Endodermal cell (in vitro differentiated cells): ENCODE results near the gene ARID3B. TPM values are rescaled to one million over a fixed set of nuclear protein-coding genes. Genes with fewer than 3 reads are reported as not detected.

Source experiments
- DNase-seq: peaks from one replicate; pipeline ENCODE4 v3.0.0-alpha.2; 2017
- H3K27ac ChIP-seq: 2 replicates; pipeline ENCODE4 v1.5.1; 2013; ENCODE audit warnings: mild to moderate bottlenecking, low read depth, low read length, moderate library complexity
- H3K27me3 ChIP-seq: 2 replicates; pipeline ENCODE4 v1.6.1; 2013; ENCODE audit warnings: mild to moderate bottlenecking, low read length, moderate library complexity; ENCODE audit not compliant: insufficient read depth, control insufficient read depth, poor library complexity, severe bottlenecking
- H3K36me3 ChIP-seq: 2 replicates; pipeline ENCODE4 v1.7.0; 2013; ENCODE audit warnings: mild to moderate bottlenecking, low read length, moderate library complexity; ENCODE audit not compliant: control insufficient read depth, insufficient read depth
- H3K4me1 ChIP-seq: one replicate; pipeline ENCODE4 v1.7.0; 2013; ENCODE audit warnings: low read length; ENCODE audit not compliant: control insufficient read depth, insufficient read depth
- H3K4me3 ChIP-seq: 2 replicates; pipeline ENCODE4 v1.5.1; 2013; ENCODE audit warnings: mild to moderate bottlenecking, low read length, moderate library complexity
- H3K9ac ChIP-seq: 2 replicates; pipeline ENCODE4 v1.6.1; 2013; ENCODE audit warnings: mild to moderate bottlenecking, low read length, moderate library complexity; ENCODE audit not compliant: poor library complexity, severe bottlenecking; ENCODE audit errors: extremely low read depth
- H3K9me3 ChIP-seq: 2 replicates; pipeline ENCODE4 v1.6.1; 2013; ENCODE audit warnings: mild to moderate bottlenecking, low read length, moderate library complexity; ENCODE audit not compliant: control insufficient read depth
- H3K27ac Mint-ChIP-seq: 2 replicates; pipeline ENCODE4 v1.8.0; 2020; ENCODE audit warnings: mixed read lengths
- H3K27me3 Mint-ChIP-seq: 2 replicates; pipeline ENCODE4 v1.8.0; 2021; ENCODE audit warnings: mild to moderate bottlenecking, mixed read lengths; ENCODE audit not compliant: insufficient read depth
- H3K36me3 Mint-ChIP-seq: 2 replicates; pipeline ENCODE4 v1.8.0; 2020; ENCODE audit warnings: low read depth, mixed read lengths
- H3K4me1 Mint-ChIP-seq: 2 replicates; pipeline ENCODE4 v1.8.0; 2020; ENCODE audit warnings: mixed read lengths
- H3K4me3 Mint-ChIP-seq: 2 replicates; pipeline ENCODE4 v1.8.0; 2020; ENCODE audit warnings: mild to moderate bottlenecking, moderate library complexity, mixed read lengths
- H3K9me3 Mint-ChIP-seq: 2 replicates; pipeline ENCODE4 v1.8.0; 2020; ENCODE audit warnings: mild to moderate bottlenecking, mixed read lengths
- CTCF ChIP-seq: fragments of 200-600 bp; sonication (generic); conservative IDR thresholded peaks from 2 replicates; pipeline ENCODE4 v1.5.0; 2021; ENCODE audit warnings: antibody characterized with exemption, mild to moderate bottlenecking
- WGBS, 2 experiments: methylation state at CpG; one replicate each; pipeline versions ENCODE4 v1.1.5 to v1.1.7; 2013; ENCODE audit warnings: missing lambda C conversion rate in 2 of 2, mixed read lengths in 1 of 2; ENCODE audit not compliant: insufficient coverage in 1 of 2, insufficient read length in 1 of 2; 5-methylcytosine and 5-hydroxymethylcytosine counted together
- total RNA-seq, 2 donors: library from RNA; stranded (reverse); fragmentation: NEBNext Ultra II Directional in 1 of 2; extraction: Animal tissue kit (Norgen Biotek cat#: 25700) in 1 of 2; gene quantifications; 2 replicates in 1 of 2; 3 replicates in 1 of 2; pipeline ENCODE4 v1.2.1, GENCODE V29; 2021

The ARID3B gene
- total RNA-seq, 2 donors from 2014 or later, result 98.1 to 99.4 TPM

- Mint-ChIP-seq H3K9me3 (no peaks in the 10 kb centered on the region), H3K4me3 (no peak overlapping the region), H3K27me3 (peaks cover 21% of the 10 kb centered on the region), H3K36me3 (no peaks in the 10 kb centered on the region), H3K27ac (no peak overlapping the region), H3K4me1 (peaks cover under 1% of the 10 kb centered on the region)
- no peak for DNase-seq
- Histone ChIP-seq H3K36me3 (no peaks in the 10 kb centered on the region), H3K27me3 (no peaks in the 10 kb centered on the region), H3K9me3 (no peaks in the 10 kb centered on the region), H3K4me1 (peaks cover 12% of the 10 kb centered on the region), H3K9ac (no peak overlapping the region), H3K27ac (no peak overlapping the region), H3K4me3 (no peak overlapping the region)
- WGBS, 2 experiments, result 93% methylated on average over 5 to 11 of the region's 11 CpGs
- no peak for TF ChIP-seq CTCF
Measured at GRCh38 chr15:74611341-74611740, 70.3 kb downstream of the ARID3B start.

GRCh38 chr15:74611834-74612233 lies 70.8 kb downstream of the ARID3B start:
- 93% methylated on average over 6 of the region's 6 CpGs; no CpG with 5 or more reads in 1 of the 2 experiments for WGBS, 2 experiments
- Mint-ChIP-seq H3K4me1 (peaks cover 5% of the 10 kb centered on the region), H3K27ac (no peak overlapping the region), H3K36me3 (no peaks in the 10 kb centered on the region), H3K9me3 (no peaks in the 10 kb centered on the region), H3K4me3 (no peak overlapping the region), H3K27me3 (peaks cover 21% of the 10 kb centered on the region)
- Histone ChIP-seq H3K4me3 (no peak overlapping the region), H3K4me1 (peaks cover 15% of the 10 kb centered on the region), H3K9ac (no peak overlapping the region), H3K27me3 (no peaks in the 10 kb centered on the region), H3K27ac (no peak overlapping the region), H3K36me3 (no peaks in the 10 kb centered on the region), H3K9me3 (no peaks in the 10 kb centered on the region)
- DNase-seq, result no peak
- TF ChIP-seq CTCF, result no peak

- H3K27ac Mint-ChIP-seq, result no peak overlapping the region
- Histone ChIP-seq H3K4me1 (peaks cover 19% of the 10 kb centered on the region), H3K27me3 (no peaks in the 10 kb centered on the region), H3K9ac (no peak overlapping the region), H3K36me3 (no peaks in the 10 kb centered on the region), H3K27ac (no peak overlapping the region), H3K4me3 (no peak overlapping the region), H3K9me3 (no peaks in the 10 kb centered on the region)
- H3K4me1 Mint-ChIP-seq, result peaks cover 14% of the 10 kb centered on the region
- H3K27me3 Mint-ChIP-seq, result peaks cover 21% of the 10 kb centered on the region
- no peaks in the 10 kb centered on the region for H3K36me3 Mint-ChIP-seq
- WGBS, 2 experiments, result 80 to 94% methylated on average over 1 to 2 of the region's 2 CpGs
- no peak for DNase-seq
- H3K9me3 Mint-ChIP-seq, result no peaks in the 10 kb centered on the region
- no peak overlapping the region for H3K4me3 Mint-ChIP-seq
- TF ChIP-seq CTCF, result no peak
Measured at GRCh38 chr15:74612677-74613076, 71.7 kb downstream of the ARID3B start.
